WTC11 (cell line): ENCODE data around the gene HNRNPLL.

Experiments
- CTCF ChIP-seq: fragments of 200-600 bp; IDR thresholded peaks from 2 replicates; pipeline ENCODE4 v1.8.0; 2022; ENCODE audit warnings: antibody characterized with exemption
- ETV6 ChIP-seq: sonication (generic); formaldehyde crosslinking; IDR thresholded peaks from 2 replicates; pipeline ENCODE4 v1.8.1; 2022; ENCODE audit warnings: mild to moderate bottlenecking, missing genetic modification reagents

- TF ChIP-seq ETV6 (CRISPR knock-in tag), result no peak
- TF ChIP-seq CTCF, result no peak
These were observed 33.3 kb upstream of the HNRNPLL start for GRCh38 chr2:38636069-38636468.
